ENCODE data around the gene ALKBH4.
"Not testable (repeated sequence)": the region's sequence is repeated elsewhere in the genome, so short reads cannot be mapped to it uniquely, and the experiment has no call there.

Gene ALKBH4

GRCh38 chr7:102426268-102427018 is 38.2 kb downstream of the ALKBH4 start:
- DNase-seq: no peak

- DNase-seq: no peak
Observed at GRCh38 chr7:102425639-102426267, 38.9 kb downstream of the ALKBH4 start.

- DNase-seq: no peak
Observed at GRCh38 chr7:102424787-102425218, 39.9 kb downstream of the ALKBH4 start.

- DNase-seq: no peak
Observed at GRCh38 chr7:102424129-102424551, 40.5 kb downstream of the ALKBH4 start.

GRCh38 chr7:102421706-102422240 is 42.9 kb downstream of the ALKBH4 start:
- DNase-seq: no peak

- DNase-seq: no peak
Observed at GRCh38 chr7:102418592-102418991, 46.1 kb downstream of the ALKBH4 start.

- DNase-seq: no peak
Observed at GRCh38 chr7:102417105-102417504, 47.6 kb downstream of the ALKBH4 start.

GRCh38 chr7:102416406-102416805 is 48.3 kb downstream of the ALKBH4 start:
- DNase-seq: no peak

- no peak for DNase-seq
Observed at GRCh38 chr7:102415685-102416225, 48.9 kb downstream of the ALKBH4 start.

GRCh38 chr7:102413611-102414010 is 51.1 kb downstream of the ALKBH4 start:
- no peak for DNase-seq

- no peak for DNase-seq
Observed at GRCh38 chr7:102413091-102413490, 51.6 kb downstream of the ALKBH4 start.

- peak; percentile 17 for DNase-seq
Observed at GRCh38 chr7:102412548-102412947, 52.1 kb downstream of the ALKBH4 start.

- no peak for DNase-seq
Observed at GRCh38 chr7:102410918-102411317, 53.7 kb downstream of the ALKBH4 start.

- no peak for DNase-seq
Observed at GRCh38 chr7:102410123-102410522, 54.5 kb downstream of the ALKBH4 start.

- DNase-seq: no peak
Observed at GRCh38 chr7:102409340-102409739, 55.3 kb downstream of the ALKBH4 start.

- DNase-seq: not testable (repeated sequence)
Observed at GRCh38 chr7:102408530-102408929, 56.1 kb downstream of the ALKBH4 start.

- no peak for DNase-seq
Observed at GRCh38 chr7:102407910-102408309, 56.8 kb downstream of the ALKBH4 start.
